ENCODE data around the gene RLF. TPM values are rescaled to one million over a fixed set of nuclear protein-coding genes. Genes with fewer than 3 reads are reported as not detected.

RLF gene
- total and polyA plus RNA-seq, 8 donors, result 2.2 to 8.5 (median 4.4) TPM

DNA sequence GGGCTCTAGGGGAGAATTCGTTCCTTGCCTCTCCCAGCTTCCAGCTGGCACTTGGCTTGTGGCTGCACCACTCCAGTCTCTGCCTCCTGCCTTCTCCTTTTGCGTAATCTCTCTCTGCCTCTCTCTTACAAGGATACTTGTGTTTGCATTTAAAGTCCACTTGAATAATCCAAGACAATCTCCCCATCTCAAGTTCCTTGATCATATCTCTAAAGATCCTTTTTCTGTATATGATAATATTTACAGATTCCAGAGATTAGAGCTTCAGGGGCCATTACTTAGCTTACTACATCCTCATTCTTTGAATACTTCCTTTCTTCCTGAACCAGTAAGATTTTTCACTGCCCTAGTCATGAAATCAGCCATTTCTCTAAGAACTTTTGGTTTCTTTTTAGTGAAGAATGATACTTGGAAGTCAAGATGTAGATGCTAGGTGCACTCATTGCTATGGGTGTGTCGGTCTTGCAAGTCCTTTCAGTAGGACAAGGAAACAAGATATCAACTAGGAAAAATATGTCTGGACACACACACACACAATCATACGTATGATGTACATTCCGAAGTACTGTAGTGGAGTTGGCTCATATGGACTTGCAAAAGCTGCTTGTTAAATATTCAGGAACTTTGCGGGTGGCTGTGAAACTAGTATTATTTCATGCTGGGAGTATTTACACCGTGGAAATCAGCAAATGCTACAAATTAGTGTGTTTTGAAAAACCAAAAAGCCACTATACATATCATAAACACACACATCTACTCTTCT, 20.8 kb upstream of the RLF start:
- DNase-seq (no peak), FAIRE-seq (no peak), ATAC-seq (peak in 1 of 4 donors; percentile 21)
- Histone ChIP-seq H3K4me1 (no peaks in the 10 kb centered on the region), H3K4me3 (no peak overlapping the region), H3K27ac (no peak overlapping the region), H3K27me3 (no peaks in the 10 kb centered on the region), H3K9me3 (no peaks in the 10 kb centered on the region), H3K36me3 (no peaks in the 10 kb centered on the region)
- 76 to 80% methylated on average over 7 of the region's 7 CpGs for WGBS, 2 donors
- intact Hi-C loops (cut with DNase I), result loop anchor here in 2 of 3 donors (5.0 to 10.0 kb wide), 2 partner anchors 204 to 262 kb away; no protein-coding TSS in a partner anchor
- TF ChIP-seq, protein P1, sequence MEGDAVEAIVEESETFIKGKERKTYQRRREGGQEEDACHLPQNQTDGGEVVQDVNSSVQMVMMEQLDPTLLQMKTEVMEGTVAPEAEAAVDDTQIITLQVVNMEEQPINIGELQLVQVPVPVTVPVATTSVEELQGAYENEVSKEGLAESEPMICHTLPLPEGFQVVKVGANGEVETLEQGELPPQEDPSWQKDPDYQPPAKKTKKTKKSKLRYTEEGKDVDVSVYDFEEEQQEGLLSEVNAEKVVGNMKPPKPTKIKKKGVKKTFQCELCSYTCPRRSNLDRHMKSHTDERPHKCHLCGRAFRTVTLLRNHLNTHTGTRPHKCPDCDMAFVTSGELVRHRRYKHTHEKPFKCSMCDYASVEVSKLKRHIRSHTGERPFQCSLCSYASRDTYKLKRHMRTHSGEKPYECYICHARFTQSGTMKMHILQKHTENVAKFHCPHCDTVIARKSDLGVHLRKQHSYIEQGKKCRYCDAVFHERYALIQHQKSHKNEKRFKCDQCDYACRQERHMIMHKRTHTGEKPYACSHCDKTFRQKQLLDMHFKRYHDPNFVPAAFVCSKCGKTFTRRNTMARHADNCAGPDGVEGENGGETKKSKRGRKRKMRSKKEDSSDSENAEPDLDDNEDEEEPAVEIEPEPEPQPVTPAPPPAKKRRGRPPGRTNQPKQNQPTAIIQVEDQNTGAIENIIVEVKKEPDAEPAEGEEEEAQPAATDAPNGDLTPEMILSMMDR (IDR thresholded peaks at IDR 0.05), result no peak

DNA sequence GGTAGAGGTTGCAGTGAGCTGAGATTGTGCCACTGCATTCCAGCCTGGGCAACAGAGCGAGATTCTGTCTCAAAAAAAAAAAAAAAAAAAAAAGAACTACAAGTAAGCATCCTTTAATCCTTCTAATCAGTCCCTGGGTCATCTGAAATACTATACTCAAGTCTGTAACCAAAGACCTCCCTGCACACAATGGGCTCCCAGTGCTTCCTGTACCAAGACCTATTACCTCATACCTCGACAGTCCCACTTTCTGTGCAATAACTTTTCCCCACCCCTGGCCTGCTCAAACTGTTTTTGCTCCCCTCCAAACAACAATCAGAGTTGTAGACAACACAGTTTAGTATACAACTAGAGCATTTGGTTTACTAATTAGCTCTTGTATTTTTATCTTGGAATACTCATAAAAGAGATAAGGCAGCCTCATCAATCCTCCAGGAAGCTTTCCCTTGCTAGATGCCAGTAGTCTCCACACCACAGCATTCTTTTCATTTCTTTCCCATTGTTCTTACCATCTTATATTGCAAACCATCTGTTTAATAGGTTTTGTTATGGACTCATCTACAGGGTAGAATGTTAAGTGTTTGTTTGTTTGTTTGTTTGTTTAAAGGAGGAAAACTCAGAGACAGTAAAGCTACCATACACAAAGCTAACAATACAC, 19.2 kb upstream of the RLF start:
- no peak for ATAC-seq

DNA sequence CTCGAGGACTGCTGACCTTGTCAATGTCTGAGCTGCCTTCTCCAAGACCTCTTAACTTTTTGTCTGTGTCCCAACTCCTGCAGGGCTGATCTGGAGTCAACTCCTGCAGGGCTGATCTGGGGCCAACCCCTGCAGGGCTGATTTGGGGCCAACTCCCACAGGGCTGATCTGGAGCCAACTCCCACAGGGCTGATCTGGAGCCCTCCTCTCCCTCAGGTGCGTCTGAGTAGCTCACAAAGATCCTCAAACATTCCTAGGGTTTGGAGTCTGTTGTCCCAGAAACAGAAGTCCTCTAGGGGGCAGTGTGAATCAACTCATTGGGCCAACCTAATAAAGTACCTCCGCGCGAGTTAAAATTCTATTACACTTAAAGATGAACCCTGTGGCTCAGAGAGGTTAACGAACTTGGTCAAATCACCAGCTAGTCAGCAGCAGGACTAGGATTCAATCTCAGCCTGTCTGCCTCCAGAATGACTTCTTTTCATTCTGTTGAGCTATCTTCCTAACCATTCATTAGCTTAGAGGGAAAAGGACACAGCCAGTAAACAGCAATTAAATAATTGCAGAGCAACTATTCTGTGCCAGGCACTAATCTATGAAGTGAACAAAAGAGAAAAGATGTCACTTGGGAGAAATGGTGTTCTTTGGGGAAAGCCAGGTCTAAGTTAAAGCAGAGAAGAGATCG, 17.2 kb upstream of the RLF start:
- H3K9me3 ChIP-seq, result no peaks in the 10 kb centered on the region
- H3K27ac ChIP-seq, result no peak overlapping the region
- intact Hi-C loops (cut with DNase I), result loop anchor here in 2 of 3 donors (5.0 to 10.0 kb wide), 2 partner anchors 201 to 258 kb away; no protein-coding TSS in a partner anchor
- TF ChIP-seq, protein P1 (IDR thresholded peaks at IDR 0.05), result peak; percentile 56 to 71 (median 66)
- H3K4me1 ChIP-seq, result no peaks in the 10 kb centered on the region
- no peaks in the 10 kb centered on the region for H3K36me3 ChIP-seq
- 10 to 13% methylated on average over 7 of the region's 7 CpGs for WGBS, 2 donors
- peak; percentile 85 to 98 (median 92) for ATAC-seq
- peak in 4 of 6 donors; percentile 30 to 69 (median 50) for DNase-seq
- no peaks in the 10 kb centered on the region for H3K27me3 ChIP-seq
- no peak overlapping the region for H3K4me3 ChIP-seq
- FAIRE-seq, result peak; percentile 43

More for the DNA sequence above, 19.2 kb upstream of the RLF start:
- Histone ChIP-seq H3K9me3 (no peaks in the 10 kb centered on the region), H3K36me3 (no peaks in the 10 kb centered on the region), H3K4me3 (no peak overlapping the region), H3K4me1 (no peaks in the 10 kb centered on the region), H3K27me3 (no peaks in the 10 kb centered on the region), H3K27ac (no peak overlapping the region)
- intact Hi-C loops (cut with DNase I), result loop anchor here in 2 of 3 donors (5.0 to 10.0 kb wide), 2 partner anchors 203 to 260 kb away; no protein-coding TSS in a partner anchor
- TF ChIP-seq, protein P1 (IDR thresholded peaks at IDR 0.05), result no peak
- 48 to 71% methylated on average over 1 to 2 of the region's 2 CpGs for WGBS, 2 donors
- DNase-seq (no peak), FAIRE-seq (no peak)

DNA sequence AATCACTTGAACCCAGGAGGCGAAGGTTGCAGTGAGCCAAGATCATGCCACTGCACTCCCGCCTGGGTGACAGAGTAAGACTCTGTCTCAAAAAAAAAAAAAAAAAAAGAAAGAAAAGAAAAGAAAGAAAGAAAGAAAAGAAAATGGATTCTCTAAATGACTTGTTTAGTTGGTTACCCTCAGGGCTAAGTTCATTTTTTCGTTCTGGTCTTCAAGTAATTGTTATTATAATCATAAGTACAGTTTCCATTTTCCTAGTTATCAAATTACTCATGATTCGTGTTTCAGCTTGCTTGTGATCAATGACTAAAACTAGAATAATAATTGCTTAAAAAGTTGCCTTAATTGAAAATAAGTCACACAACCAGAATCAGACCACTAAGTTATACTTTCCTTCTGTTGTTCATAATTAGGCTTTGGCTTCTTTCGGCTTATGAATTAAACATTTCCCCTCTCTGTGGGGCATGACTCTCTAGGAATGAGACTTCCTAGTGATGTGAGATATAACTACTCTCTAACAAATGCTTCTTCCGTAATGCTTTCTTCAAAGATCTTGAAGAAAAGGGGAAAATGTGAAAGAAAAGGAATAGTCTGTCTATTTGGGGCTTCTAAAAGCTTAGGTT, 9.6 kb upstream of the RLF start:
- intact Hi-C loops (cut with DNase I), result loop anchor here in 1 of 3 donors (5.0 kb wide), 1 partner anchor 186 kb away; no protein-coding TSS in a partner anchor
- Histone ChIP-seq H3K4me1 (no peaks in the 10 kb centered on the region), H3K27me3 (no peaks in the 10 kb centered on the region), H3K4me3 (no peak overlapping the region), H3K27ac (no peak overlapping the region), H3K36me3 (no peaks in the 10 kb centered on the region), H3K9me3 (no peaks in the 10 kb centered on the region)
- no peak for ATAC-seq
- TF ChIP-seq, protein P1 (IDR thresholded peaks at IDR 0.05), result no peak
- 80 to 90% methylated on average over 6 of the region's 6 CpGs for WGBS, 2 donors
- FAIRE-seq, result no peak
- DNase-seq, result no peak
